ENCODE results near the gene SLAMF7.
"Not testable (repeated sequence)": the region's sequence is repeated elsewhere in the genome, so short reads cannot be mapped to it uniquely, and the experiment has no call there.

SLAMF7 gene

DNA sequence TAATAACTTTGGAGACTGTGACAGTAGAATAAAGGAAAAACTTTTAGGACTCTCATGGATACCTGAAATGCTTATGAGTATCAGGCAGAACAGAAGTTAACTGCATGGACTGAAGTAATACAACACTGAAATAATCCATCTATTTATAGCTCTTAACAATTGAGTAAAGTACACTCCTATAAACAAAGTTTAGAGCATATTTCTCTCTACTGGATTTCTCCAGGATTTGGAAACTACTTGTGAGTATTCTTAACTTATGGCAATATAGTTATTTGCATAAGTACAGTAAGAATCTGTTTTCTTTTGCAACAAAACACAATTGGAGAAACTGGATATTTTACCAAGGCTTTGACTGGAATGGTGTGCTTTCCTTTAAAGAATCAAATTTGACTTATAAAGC is 17.6 kb upstream of the SLAMF7 start:
- DNase-seq: no peak

DNA sequence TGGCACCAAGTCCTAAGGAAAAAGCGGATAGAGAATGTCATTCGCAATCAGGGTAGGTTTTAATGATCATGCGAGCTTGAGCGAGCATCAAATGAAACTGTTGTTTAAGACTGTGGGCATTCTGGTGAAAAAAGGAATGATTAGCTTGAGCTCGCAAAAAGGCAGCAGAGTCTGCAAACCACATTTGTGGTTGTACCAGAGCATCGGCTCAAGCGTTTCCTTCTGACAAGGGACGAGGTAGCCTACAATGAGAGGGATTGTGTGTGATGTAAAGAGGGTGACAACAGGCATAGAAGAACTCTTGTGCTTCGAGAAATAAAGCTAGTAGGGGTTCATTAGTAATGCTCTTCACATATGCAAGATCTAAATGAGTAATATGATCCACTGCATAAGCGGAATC is 16.3 kb upstream of the SLAMF7 start:
- DNase-seq: no peak

DNA sequence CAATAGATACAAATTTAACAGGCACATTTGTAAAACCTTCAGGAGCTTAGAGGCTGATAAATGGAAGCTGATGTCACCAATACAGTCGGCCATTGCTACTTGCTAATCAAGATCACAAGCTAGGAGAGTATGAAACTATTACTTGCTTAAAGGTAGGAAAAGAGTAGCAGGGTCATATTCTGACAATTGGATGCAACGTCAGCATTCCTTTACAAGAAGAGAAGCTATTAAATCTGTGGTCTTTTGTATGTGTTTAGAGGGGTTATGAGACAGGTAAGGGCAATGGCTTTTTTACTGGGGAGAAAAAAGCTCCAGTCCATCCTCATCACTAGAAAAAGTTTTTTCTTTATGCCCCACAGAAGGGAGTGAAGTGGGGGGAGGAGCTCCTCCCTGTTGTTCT is 15.7 kb upstream of the SLAMF7 start:
- DNase-seq: no peak

- no peak for DNase-seq
Measured at GRCh38 chr1:160724465-160725242, 14.4 kb upstream of the SLAMF7 start.

DNA sequence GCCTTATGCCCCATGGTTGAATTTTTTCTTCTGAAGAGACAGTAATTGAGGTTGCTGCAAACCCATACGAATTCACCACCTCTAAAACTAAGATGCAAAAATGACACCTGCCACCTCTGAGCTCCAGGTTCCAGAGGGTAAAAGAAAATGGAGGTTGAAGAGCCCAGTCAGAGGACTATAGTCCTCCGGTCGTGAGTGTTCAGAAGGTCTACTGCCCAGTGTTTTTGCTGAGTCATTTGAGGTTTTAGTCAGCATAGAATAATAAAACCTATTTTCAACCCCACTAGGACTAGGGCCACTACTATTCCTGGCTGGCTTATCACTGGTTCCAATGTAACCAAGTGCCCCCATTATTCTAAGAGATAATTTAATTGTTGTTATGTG is 12.9 kb upstream of the SLAMF7 start:
- DNase-seq: no peak

DNA sequence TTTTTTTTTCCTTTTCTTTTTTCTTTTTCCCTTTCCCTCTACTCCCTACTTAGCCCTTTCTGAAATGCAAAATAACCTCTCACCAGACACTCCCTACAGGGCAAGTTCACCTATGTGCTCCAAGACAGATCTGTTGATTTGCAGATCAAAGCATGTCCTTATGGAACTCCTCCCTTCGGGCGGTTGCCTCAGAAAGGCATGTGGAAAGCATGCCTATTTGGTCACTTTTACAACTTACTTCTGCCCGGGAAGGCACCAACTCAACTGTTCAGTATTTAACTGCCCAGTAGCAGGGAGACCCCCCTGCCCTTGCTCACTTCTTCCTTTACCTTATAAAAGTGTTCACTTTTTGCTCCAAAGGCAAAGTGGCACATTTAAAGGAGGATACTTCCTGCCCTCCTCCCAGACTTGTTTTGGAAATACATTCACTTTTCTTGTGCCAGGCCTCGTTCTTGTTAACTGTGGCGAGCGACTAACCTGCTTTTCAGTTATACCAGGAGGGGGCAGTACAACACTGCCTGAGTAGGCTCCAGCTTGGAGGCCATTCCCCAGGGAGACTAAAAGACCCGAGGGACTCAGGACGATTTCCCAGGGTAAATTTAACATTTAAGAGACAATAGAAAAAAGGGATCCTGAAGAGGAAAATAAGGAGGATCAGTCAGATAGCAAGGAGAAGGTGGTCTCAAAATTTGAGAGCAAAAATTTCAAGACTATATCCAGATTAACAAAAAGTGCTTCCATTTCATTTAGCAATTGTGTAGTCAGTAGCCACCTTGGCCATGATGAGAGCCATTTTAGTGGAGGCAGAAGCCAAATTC is 12.3 kb upstream of the SLAMF7 start:
- peak; percentile 24 for DNase-seq

GRCh38 chr1:160727316-160727640 is 11.8 kb upstream of the SLAMF7 start:
- no peak for DNase-seq

GRCh38 chr1:160731564-160731963 is 7.5 kb upstream of the SLAMF7 start:
- not testable (repeated sequence) for DNase-seq

DNA sequence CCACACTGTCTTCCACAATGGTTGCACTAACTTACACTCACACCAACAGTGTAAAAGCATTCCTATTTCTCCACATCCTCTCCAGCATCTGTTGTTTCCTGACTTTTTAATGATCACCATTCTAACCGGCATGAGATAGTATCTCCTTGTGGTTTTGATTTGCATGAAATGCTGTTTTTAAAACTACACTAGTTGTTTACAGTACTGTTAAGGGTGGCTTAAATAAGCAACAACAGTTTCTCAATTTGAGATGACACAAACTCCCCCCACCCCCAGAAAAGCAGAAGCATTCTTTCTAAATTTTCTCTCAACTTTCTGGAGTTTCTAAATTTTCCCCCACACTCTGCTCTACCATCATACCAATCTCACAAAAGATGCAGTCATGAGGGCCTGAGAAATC is 7.1 kb upstream of the SLAMF7 start:
- DNase-seq: no peak

DNA sequence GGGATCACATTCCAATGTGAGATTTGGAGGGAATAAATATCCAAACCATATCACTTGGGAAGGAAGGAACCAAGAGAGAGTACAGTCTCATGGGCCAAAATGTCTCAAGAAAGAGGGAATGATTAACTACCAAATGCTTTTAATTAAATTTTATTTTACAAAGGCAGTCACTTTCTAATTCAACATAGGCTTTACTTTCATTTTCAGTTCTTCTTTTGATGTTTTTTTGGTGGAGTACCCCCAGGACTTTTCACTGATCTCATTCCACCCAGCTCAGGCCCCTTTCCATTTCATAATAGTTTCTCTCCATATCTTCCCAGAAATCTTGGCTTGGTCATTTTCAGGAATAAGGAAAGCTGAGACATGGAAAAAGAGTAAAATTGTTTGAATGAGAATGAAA is 5.1 kb upstream of the SLAMF7 start:
- no peak for DNase-seq

DNA sequence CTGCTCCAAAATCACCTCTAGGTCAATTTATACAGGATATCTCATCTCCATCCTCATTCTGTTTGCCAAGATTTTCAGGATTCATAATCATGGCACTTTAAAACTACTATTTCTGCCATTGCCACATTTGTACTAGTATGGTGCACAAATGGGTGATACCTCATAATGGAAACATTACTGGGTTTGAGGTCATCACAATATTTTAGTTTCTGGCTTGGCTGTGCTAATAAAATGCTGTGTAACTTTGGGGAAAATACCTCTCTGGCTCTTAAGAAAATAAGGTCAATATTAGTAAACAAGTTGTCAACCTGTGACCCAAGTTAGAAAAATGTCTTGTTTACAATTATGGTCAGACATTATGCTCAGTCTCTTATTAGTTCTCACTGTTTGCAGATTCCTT is 4.7 kb upstream of the SLAMF7 start:
- no peak for DNase-seq

GRCh38 chr1:160738271-160738670 is 776 bp upstream of the SLAMF7 start:
- no peak for DNase-seq

- no peak for DNase-seq
Measured at GRCh38 chr1:160740133-160740688, 1.2 kb downstream of the SLAMF7 start.

- DNase-seq: no peak
Measured at GRCh38 chr1:160741092-160741501, 2.0 kb downstream of the SLAMF7 start.

GRCh38 chr1:160741612-160742348 is 2.7 kb downstream of the SLAMF7 start:
- no peak for DNase-seq

DNA sequence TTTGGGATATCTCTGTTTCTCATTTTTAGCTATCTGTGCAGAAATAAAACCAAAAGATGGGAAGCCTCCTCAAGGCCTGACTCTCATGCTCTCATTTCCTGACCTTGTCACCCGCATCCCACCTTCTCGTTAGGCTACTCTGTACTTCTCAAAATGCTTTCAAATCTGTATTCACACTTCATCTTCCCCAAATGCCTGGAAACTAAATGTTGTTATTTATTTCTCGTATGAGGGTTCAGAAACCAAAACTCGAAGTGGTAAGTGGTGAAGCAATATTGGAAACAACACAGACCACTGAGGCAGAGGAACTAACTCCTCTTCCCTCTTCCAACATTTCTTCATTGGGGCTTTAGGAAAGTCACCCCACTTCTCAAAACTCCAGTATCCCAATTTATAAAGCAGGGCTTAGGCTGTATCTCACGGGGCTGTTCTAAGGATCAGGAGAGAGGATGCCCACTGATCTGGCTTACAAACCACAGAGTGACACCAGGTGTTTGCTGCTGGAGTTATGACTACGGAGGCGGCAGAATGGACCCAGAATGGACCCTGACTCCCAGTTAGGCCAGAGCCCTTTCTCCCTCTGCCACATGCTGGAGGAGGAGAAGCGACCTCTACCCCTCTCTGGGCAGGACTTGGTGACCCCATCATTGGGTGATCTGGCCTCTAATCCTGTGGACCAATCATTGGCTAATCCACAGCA is 3.5 kb downstream of the SLAMF7 start:
- DNase-seq: no peak

GRCh38 chr1:160743266-160743665 is 4.2 kb downstream of the SLAMF7 start:
- no peak for DNase-seq

DNA sequence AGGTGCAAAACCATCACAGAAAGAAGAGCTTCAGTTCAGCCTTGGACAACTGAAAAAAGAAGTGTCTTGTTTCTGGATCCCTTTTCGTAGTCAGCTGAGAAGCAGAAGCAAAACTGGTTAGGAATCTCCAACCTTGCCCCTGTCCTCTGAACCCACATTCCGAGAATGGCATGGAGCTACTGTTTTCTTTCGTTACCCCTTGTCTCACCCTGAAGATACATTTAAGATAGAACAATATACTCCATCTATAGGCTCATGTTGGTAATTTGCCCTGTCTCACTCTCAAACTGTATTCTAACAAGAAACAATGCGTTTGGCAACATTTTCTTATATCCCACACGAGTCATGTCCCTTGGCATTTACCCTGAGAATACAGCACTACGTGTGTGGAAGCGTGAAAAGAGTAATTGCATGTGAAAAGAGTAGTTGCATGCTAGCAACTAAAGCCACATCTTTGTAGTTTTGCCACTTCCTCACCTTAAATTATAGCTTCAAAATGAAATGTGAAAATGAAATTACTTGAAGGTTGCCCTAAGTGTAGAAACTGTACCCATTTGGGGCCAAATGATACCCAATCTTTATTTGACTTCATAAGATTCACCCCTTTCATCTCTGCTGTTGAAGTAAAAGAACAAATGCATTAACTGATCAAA is 5.3 kb downstream of the SLAMF7 start:
- DNase-seq: no peak

DNA sequence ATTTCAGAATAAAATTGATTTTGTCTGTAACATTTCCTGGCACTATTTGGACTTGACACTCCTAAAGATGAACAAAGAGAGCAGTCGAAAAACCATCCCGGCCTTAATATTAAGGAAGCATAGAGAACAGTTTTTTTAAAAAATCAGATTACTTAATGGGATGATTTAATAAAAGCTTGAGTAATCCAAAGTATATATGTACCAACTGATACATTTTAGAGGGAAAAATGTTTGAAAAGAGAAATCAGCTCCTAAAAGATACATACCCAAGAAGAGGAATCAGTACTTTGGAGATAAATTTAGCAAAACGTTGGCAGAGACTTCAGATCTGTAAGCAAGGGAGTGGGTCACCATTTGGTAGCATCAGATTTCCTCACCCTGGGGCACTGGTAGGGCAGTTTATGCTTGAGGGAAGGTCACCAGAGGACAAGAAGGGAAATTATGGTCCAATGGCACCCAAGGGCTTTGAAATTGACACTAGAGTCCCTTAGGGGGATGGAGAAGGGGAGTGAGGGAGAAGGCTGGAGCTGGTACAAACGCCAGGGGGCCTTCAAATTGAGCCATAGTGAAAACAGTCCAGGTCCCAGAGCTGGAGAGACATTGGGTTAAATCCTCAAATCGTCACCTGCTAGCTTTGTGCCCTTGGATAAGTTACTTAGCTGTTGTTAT is 5.9 kb downstream of the SLAMF7 start:
- no peak for DNase-seq

DNA sequence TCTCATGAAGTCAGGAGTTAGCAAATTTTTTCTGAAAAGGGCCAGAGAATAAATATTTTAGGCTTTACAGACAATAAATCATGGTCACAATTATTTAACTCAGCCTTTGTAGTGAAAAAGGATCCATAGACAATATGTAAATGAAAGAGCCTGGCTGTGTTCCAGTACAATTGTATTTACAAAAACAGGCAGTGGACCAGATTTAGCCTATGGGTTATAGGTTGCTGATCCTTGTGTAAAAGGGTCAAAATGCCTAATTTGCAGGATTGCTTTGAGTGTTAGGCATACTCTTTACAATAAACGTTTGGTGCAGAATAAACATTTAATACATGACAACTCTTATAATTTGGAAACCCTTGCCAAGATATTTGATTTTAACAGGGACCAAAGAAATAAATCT is 6.5 kb downstream of the SLAMF7 start:
- DNase-seq: no peak

GRCh38 chr1:160746836-160747500 is 7.9 kb downstream of the SLAMF7 start:
- no peak for DNase-seq

Measured in SHP77 treated with DMSO at 0.1 percent for 48 hours (cell line).